ENCODE data around the gene HLA-DQB2. TPM values are rescaled to one million over a fixed set of nuclear protein-coding genes. Genes with fewer than 3 reads are reported as not detected.

Gene HLA-DQB2
- total and polyA plus RNA-seq, 10 of the 15 experiments (the other 5 are each of a cell fraction or from before 2014, with no cell fraction given): 0.28 to 27.1 (median 8.0) TPM

DNA sequence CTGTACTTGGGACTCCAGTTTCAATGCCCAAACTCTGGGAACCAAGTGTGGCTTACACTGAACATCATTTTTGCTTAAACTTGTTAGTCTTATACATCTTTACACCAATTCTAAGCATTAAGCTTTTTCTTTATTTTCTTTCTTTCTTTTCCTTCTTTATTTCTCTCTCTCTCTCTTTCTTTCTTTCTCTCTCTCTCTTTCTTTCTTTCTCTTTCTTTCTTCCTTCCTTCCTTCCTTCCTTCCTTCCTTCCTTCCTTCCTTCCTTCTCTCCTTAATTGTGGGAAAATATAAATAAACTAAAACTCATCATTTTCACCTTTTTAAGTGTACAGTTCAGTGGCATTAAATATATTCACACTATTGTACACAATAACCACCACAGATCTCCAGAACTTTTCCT, 53.7 kb downstream of the HLA-DQB2 start:
- ChIA-PET SMC1A (ENCODE audit: uncharacterized antibody, unreplicated experiment) (interaction anchor here (1.4 kb wide), 1 partner anchor 9 kb away, joined by 3 read pairs; no protein-coding TSS in a partner anchor), RAD21 (ENCODE audit: unreplicated experiment) (no interaction called here), POLR2A (no interaction called here), CTCF (interaction anchor here (1.0 to 1.8 kb wide), 2 partner anchors 10 to 76 kb away, joined by 5 to 6 read pairs; no protein-coding TSS in a partner anchor)
- no peaks in the 10 kb centered on the region for H3K36me3 ChIP-seq (ENCODE audit: control insufficient read depth in 2 of 2, insufficient read depth in 2 of 2, low read length in 1 of 2)
- H3K27me3 ChIP-seq (replicated peaks in 1 of 2; ENCODE audit: control insufficient read depth in 2 of 2, insufficient read depth in 2 of 2, low read length in 1 of 2): no peaks in the 10 kb centered on the region
- no peak overlapping the region for H3K9ac ChIP-seq (ENCODE audit: control insufficient read depth, insufficient read depth, low read length)
- no peaks in the 10 kb centered on the region for H4K20me1 ChIP-seq (ENCODE audit: control insufficient read depth, insufficient read depth)
- no peak for FAIRE-seq
- no peak for ATAC-seq
- H3K79me2 ChIP-seq (ENCODE audit: control insufficient read depth, insufficient read depth, low read length): no peaks in the 10 kb centered on the region
- DNase-seq (ENCODE audit: low read depth, low spot score): no peak
- no TSS peak for BruUV-seq (replicated peaks)
- in situ Hi-C loops (cut with MboI) (no loop called here), intact Hi-C loops (cut with micrococcal nuclease; ENCODE audit: unreplicated experiment) (loop anchor here (10.0 kb wide), 1 partner anchor 465 kb away; no protein-coding TSS in a partner anchor)
- H3K4me2 ChIP-seq (ENCODE audit: control insufficient read depth, insufficient read depth): no peak overlapping the region
- no peak overlapping the region for H3K27ac ChIP-seq (ENCODE audit: control insufficient read depth, insufficient read depth)
- no peaks in the 10 kb centered on the region for H3K9me3 ChIP-seq (replicated peaks; ENCODE audit: control insufficient read depth, insufficient read depth, low read length)
- H3K4me1 ChIP-seq (ENCODE audit: control insufficient read depth, insufficient read depth, low read length): no peaks in the 10 kb centered on the region
- H2AFZ ChIP-seq (ENCODE audit: control insufficient read depth, low read depth, low read length): no peak overlapping the region
- no peak overlapping the region for H3K4me3 ChIP-seq
- TF ChIP-seq BACH1 (IDR thresholded peaks at IDR 0.05; ENCODE audit: borderline replicate concordance) (no peak), ZNF24 (IDR thresholded peaks at IDR 0.05) (no peak), NFYB (IDR thresholded peaks at IDR 0.05; ENCODE audit: insufficient read depth, low read depth, low read length) (no peak), SMARCA5 (IDR thresholded peaks at IDR 0.05) (no peak), GABPA (IDR thresholded peaks at IDR 0.05; ENCODE audit: low read depth) (no peak), CBFB (IDR thresholded peaks at IDR 0.05; ENCODE audit: low read depth) (no peak), STAT3 (IDR thresholded peaks at IDR 0.05; ENCODE audit: low read depth, low read length) (no peak), PAX5 (IDR thresholded peaks at IDR 0.05; ENCODE audit: borderline replicate concordance, low read depth, low read length) (no peak), CHD2 (IDR thresholded peaks at IDR 0.05; ENCODE audit: borderline replicate concordance, low read depth, low read length) (no peak)
- TF ChIP-seq, protein P1, sequence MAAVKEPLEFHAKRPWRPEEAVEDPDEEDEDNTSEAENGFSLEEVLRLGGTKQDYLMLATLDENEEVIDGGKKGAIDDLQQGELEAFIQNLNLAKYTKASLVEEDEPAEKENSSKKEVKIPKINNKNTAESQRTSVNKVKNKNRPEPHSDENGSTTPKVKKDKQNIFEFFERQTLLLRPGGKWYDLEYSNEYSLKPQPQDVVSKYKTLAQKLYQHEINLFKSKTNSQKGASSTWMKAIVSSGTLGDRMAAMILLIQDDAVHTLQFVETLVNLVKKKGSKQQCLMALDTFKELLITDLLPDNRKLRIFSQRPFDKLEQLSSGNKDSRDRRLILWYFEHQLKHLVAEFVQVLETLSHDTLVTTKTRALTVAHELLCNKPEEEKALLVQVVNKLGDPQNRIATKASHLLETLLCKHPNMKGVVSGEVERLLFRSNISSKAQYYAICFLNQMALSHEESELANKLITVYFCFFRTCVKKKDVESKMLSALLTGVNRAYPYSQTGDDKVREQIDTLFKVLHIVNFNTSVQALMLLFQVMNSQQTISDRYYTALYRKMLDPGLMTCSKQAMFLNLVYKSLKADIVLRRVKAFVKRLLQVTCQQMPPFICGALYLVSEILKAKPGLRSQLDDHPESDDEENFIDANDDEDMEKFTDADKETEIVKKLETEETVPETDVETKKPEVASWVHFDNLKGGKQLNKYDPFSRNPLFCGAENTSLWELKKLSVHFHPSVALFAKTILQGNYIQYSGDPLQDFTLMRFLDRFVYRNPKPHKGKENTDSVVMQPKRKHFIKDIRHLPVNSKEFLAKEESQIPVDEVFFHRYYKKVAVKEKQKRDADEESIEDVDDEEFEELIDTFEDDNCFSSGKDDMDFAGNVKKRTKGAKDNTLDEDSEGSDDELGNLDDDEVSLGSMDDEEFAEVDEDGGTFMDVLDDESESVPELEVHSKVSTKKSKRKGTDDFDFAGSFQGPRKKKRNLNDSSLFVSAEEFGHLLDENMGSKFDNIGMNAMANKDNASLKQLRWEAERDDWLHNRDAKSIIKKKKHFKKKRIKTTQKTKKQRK (IDR thresholded peaks at IDR 0.05; ENCODE audit: low read depth, low read length): no peak
- TF ChIP-seq, protein P2, sequence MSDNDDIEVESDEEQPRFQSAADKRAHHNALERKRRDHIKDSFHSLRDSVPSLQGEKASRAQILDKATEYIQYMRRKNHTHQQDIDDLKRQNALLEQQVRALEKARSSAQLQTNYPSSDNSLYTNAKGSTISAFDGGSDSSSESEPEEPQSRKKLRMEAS (IDR thresholded peaks at IDR 0.05; ENCODE audit: low read depth, low read length): no peak
- TF ChIP-seq, protein P3, sequence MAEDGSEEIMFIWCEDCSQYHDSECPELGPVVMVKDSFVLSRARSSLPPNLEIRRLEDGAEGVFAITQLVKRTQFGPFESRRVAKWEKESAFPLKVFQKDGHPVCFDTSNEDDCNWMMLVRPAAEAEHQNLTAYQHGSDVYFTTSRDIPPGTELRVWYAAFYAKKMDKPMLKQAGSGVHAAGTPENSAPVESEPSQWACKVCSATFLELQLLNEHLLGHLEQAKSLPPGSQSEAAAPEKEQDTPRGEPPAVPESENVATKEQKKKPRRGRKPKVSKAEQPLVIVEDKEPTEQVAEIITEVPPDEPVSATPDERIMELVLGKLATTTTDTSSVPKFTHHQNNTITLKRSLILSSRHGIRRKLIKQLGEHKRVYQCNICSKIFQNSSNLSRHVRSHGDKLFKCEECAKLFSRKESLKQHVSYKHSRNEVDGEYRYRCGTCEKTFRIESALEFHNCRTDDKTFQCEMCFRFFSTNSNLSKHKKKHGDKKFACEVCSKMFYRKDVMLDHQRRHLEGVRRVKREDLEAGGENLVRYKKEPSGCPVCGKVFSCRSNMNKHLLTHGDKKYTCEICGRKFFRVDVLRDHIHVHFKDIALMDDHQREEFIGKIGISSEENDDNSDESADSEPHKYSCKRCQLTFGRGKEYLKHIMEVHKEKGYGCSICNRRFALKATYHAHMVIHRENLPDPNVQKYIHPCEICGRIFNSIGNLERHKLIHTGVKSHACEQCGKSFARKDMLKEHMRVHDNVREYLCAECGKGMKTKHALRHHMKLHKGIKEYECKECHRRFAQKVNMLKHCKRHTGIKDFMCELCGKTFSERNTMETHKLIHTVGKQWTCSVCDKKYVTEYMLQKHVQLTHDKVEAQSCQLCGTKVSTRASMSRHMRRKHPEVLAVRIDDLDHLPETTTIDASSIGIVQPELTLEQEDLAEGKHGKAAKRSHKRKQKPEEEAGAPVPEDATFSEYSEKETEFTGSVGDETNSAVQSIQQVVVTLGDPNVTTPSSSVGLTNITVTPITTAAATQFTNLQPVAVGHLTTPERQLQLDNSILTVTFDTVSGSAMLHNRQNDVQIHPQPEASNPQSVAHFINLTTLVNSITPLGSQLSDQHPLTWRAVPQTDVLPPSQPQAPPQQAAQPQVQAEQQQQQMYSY (CRISPR knock-in tag; IDR thresholded peaks at IDR 0.05): no peak
- TF ChIP-seq, protein P4, sequence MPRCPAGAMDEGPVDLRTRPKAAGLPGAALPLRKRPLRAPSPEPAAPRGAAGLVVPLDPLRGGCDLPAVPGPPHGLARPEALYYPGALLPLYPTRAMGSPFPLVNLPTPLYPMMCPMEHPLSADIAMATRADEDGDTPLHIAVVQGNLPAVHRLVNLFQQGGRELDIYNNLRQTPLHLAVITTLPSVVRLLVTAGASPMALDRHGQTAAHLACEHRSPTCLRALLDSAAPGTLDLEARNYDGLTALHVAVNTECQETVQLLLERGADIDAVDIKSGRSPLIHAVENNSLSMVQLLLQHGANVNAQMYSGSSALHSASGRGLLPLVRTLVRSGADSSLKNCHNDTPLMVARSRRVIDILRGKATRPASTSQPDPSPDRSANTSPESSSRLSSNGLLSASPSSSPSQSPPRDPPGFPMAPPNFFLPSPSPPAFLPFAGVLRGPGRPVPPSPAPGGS (IDR thresholded peaks at IDR 0.05; ENCODE audit: borderline replicate concordance, insufficient read depth, low read depth, low read length, poor library complexity, severe bottlenecking): no peak

All from GM12878 (cell line).